Fibroblast of peridontal ligament (primary cell): Measurements from ENCODE around the gene NUP210L.

ENCODE experiments used
- DNase-seq: peaks from one replicate; pipeline ENCODE4 v3.0.0-alpha.2; 2010; ENCODE audit errors: extremely low read depth

NUP210L gene

DNA sequence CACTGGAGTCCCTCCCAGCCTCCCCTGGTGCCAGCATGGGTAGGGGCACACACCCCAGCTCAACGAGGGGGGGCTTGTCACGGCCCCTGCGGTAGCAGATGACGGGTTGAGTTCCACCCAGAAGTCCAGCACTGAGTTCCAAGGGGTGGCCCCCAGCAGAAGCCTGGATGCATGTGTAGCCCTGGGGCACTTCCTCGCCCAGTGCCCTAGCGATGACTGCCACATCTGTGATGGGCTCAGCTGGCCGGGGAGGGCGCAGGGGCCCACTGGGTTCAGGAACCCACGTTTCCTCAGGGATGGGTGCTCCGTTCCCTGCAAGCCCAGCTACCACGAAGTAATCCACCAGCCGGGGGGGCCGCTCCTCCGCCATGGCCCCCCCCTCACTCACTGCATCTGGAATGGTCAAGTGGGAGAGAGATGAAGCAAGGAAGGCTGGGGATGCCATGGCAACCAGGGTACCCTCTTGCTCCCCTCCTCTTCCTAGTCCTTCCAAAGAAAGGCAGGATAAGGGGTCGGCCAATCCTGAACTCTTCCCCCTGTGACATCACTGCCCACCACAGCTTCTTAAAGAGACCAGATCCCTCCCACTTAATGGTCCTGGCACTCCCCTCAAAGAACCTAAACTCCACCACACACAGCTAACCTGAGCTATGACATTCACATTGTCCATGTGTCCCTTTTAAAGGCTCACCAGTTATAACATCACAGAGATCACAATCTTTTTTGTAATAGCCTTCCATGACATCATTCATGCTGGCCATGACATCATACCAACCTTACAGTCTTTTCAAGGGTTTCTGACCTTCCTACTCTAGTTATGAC is 210.7 kb downstream of the NUP210L start:
- DNase-seq, result no peak

- DNase-seq, result no peak
These were observed 211.9 kb downstream of the NUP210L start for GRCh38 chr1:153942766-153943549.
